HG02943 (cell line): ENCODE measurements around the gene AASS.

Source experiments
- ATAC-seq: cut with Tn5 transposase; IDR thresholded peaks from one replicate; pipeline ENCODE4 v1.9.1; 2021; ENCODE audit warnings: mild to moderate bottlenecking, low read depth, moderate library complexity; ENCODE audit not compliant: unreplicated experiment

AASS gene

DNA sequence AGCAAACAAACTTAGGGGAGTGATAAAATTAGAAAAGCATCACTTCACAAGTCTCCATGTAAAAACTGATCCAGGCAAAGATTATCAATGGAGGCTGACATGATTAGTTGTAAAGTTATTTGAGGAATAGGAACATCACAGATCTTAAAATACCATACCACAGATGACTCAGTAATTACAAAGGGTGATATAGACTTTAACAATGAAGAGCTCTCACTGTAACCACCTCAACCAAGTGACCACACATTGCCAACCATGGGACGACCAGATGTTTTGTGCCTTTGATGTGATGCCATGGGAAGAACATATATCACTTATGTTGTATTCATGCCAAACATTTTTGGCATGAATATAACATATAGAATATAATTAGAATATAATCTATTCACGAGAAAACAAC, 11.7 kb downstream of the AASS start:
- ATAC-seq, result no peak

DNA sequence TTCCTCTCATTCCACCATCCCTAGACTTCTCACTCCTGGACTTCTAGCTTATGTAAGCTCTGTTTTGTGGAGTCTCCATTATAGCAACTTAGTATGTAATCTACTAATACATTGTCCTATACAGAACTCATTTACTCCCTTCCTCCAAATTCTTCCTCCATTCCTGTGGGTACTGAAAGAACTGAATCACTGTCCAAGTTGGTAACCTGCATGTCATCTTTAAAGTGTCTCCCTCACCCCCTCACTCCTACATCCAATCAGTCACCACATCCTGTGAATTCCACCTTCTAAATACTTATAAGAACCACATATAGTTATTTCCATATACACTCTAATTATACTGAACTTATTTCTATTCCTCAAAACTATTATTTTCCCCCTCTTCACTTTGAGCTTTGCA, 20.3 kb downstream of the AASS start:
- no peak for ATAC-seq

DNA sequence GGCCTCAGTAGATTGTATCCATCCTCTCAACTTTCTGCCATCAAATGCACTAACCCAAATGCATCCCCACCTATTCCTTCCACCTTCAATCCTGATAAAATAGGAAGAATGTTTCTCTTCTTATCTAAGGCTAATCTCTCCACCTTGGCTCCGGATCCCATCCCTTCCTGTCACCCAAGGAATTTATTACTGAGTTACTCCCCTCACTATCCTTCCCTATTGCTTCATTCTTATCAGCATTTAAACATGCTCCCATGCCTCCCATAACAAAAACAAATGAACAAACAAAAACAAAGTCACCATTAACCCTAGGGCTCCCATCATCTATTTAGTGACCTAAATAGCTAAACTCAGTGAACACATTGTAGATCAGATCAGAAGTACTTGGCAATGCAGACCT, 25.3 kb downstream of the AASS start:
- no peak for ATAC-seq

DNA sequence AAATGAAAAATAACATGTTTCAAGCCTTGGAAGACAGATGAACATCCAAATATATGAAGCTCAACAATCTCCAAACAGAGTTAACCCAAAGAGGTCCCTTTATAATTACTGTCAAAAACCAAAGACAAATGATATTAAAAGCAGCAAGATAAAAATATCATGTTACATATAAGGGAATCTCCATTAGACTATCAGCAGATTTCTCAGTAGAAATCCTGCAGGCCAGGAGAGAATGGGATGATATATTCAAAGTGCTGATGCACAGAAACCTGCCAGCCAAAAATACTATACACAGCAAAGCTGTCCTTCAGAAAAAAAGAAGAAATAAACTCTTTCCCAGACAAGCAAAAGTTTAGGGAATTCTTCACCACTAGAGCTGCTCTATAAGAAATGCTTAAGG, 41.0 kb downstream of the AASS start:
- ATAC-seq, result no peak

DNA sequence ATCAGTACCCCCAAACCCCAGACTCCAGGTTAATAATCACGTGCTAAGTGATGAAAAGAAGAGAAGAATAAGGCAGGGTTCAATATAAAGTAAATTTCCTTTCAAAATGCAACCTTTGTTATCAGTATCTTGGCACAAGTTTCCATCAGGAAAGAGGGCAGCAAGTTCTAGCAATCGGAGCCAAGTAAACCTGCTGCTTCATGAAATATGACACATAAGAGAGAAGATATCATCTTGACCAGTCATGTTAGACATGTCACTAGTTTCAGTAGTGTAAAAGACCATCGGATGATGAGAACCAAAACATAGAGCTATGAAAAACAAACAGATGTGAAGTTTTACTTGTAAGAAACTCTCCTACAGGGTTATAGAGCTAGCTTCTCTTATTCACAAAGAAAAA, 44.0 kb downstream of the AASS start:
- ATAC-seq, result no peak

DNA sequence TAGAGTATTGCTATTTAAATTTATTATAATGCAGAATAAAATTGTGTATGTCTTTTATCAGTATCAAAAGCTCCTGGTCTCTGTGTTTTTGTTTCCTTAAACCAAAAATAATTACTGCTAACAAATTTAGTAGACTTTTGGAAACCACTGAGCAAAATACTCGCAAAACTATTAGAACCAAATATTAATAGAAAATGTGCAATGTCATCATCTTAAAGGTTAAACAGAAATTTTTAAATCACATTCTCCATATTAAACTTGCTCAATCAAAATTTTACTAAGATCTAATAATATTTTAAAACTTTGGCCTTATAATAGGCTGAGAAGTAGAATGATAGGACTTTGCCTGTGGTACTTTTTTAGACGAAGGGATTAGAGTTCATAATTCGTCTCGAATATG, 48.4 kb downstream of the AASS start:
- ATAC-seq, result no peak

DNA sequence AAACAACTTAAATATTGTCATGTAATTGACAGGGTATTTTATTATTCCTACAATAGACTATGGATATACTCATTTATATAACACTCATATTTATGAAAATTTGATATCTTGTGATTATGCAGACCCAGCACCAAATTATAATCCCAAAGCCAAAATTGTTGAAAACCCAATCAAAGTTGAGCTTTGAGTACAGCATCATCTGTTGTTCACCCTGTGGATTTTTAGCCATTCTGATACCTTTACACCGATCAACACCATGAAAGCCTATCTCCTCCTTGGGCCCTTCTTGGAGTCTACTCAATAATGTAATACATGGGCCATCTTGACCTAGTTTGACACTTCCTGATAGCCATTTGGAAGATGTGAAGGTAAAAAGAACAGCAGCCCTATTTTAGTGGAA, 49.5 kb downstream of the AASS start:
- ATAC-seq, result no peak

DNA sequence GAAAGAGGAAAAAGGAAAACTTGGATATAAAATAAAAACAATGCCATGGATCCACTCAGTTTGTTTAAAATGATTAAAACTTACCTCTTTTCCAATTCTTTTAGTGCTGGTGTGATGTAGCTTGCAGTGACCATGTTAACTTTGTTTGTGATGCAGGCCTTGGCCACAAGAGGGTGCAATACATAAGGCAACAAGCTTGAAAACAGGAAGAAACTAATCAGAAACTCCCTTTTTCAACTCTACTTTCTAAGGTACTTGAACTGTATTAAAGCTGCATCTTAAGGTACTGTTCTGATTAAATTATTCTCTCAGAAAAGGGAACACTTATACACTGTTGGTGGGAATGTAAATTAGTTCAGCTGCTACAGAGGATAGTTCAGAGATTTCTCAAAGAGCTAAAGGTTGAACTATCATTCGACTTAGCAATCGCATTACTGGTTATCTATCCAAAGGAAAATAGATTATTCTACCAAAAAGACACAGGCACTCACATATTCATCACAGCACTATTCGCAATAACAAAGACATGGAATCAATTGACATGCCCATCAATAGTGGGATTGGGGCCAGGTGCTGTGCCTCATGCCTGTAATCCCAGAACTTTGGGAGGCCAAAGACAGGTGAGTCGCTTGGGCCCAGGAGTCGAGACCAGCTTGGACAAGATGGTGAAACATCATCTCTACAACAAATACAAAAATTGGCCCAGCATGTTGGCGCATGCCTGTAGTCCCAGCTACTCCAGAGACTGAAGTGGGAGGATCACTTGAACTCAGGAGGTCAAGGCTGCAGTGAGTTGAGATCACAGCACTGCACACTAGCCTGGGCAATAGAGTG, 50.9 kb downstream of the AASS start:
- peak; percentile 97 for ATAC-seq

DNA sequence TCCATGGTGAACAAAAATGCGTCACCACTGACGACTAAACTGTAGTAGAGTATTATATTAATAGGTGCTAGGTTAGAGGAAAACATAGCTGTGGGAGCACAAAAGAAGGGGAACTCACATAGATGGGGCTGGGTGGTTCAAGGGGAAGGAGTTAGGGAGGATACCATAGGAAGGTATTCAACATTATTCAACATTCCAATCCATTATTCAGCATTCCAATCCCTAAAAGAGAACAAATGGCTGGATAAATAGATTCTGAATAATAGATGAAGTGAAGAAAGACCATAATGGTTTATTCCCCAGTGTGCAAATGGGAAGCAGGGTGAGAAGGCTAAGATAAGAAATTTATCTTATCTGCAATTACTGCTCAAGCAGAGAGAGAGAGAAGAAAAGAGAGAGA, 61.4 kb downstream of the AASS start:
- no peak for ATAC-seq

DNA sequence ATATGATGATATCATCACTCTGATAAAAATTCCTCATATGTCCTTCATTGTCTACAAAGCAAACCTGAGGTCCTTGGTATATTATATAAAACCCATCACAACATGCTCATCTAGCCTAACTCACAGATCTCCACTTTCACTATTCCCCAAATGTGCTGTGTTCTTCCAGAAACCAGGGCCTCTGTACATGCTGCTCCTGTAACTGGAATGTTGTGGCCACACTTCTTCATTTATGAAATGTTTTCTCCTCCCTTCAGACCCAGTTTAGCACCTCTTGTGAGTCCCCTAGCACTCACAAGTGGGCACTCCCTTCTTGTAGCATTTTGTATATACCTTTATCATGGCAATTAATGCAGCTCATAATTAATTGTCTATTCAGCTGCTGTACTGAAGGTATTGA, 61.9 kb downstream of the AASS start:
- ATAC-seq, result no peak

DNA sequence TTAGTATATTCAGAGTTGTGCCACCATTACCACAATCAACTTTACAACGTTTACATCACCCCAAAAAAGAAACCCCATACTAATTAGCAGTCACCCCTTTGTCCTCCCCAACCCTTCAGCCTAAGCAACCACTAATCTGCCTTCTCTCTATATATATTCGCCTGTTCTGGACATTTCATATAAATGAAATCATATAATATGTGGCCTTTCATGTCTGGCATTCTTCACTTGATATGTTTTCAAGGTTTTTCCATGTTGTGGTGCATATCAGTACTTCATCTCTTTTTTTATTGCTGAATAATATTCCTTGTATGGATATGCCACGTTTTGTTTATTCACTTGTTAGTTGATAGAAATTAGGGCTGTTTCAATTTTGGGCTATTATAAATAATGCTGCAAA, 70.4 kb downstream of the AASS start:
- ATAC-seq, result no peak

DNA sequence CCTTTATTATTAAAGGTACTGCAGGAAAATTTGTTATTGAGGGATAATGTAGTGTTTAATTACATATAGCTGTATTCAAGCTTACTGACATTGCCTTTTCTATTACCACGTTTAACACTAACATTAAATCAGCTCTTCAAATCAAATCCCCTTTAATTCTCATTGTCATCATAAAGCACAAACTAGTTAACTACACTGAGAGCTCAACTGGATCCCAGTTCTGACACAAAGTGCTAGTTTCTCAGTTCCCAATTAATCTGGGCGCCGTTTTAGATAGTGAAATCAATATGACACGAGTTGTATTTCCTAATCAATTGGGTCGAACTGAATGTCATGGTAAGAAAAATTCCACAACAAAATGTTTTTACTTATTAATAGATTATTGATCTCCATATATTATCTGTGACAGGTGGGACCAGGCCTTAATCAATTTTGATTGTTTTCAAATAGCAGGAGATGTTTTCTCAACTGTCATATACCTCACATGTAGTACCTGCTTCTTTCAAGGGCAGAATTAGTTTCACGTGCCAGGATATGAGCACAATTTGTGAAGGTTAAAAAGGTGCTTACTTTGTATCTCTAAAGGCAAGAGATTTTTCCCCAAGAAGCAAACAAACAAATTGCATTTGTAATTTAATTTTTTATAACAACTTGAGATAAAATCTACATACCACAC, 71.0 kb downstream of the AASS start:
- no peak for ATAC-seq

DNA sequence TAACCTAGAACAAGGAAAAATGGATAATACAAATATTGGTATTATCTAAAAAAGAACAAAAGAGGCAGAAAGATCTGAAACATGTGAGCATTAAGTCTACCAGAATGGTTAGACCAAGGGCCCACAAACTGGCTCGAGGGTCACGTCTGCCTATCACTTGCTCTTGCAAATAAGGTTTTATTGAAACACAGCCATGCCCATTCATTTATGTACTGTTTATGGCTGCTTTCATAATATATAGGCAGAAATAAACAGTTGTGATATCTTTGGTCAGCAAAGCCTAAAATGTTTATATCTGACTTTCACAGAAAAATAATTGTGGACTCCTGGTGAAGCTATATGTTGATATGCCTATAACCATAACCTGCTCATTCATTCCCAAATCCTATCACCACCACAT, 71.8 kb downstream of the AASS start:
- ATAC-seq, result no peak

DNA sequence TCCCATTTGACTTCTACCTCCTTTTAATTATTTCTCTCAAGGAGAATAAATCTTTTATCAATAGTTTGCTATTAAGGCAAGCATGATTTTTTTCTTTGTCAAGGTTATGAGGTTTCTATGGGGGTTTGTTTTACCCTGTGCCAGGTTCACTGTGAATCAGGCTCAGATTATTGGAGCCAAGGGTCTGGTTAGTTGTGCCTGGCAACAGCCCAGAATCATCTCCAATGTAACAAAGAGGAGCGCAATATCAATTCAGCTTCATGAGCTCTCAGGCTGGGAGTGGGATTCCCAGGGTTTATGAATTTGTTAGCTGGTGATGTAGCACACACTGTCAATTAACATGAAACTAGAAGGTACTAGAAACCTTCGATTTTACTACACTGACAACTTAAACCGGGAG, 73.2 kb downstream of the AASS start:
- ATAC-seq, result no peak

DNA sequence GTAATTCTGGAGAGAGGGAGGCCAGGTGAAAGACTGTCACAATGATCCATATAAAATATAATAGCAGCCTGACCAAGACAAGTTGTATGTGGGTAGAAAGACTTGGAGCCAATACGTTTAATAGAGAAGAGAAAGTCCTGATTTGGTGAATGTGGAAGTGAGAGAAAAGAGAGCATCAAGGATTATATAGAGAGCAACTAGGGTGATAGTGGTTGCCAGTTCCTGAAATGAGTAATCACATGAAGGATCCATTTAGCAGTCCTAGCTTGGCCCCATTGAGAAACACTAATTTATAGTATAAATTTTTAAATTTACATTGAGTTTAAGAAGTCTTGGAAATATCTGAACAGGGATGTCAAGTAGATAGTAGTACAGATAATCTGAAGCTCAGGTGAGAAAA, 74.0 kb downstream of the AASS start:
- ATAC-seq, result no peak

DNA sequence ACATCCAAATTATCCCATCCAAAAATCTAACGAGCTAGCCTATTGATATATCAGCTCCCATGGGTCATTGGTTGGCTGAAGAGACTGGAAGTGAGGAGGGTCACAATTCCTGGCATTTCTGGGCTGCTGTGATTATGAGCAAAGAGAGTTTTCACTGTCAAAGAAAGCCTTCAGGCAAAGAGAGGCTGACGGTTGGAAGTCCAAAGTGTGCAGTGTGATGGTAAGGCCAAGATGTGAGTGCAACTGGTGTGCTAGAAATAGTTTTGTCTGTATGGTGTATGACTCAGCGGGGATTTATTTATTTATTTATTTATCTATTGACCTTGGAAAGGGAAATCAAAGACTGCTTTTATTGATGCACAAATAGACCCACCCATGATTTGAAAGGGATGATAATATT, 75.0 kb downstream of the AASS start:
- ATAC-seq, result no peak

DNA sequence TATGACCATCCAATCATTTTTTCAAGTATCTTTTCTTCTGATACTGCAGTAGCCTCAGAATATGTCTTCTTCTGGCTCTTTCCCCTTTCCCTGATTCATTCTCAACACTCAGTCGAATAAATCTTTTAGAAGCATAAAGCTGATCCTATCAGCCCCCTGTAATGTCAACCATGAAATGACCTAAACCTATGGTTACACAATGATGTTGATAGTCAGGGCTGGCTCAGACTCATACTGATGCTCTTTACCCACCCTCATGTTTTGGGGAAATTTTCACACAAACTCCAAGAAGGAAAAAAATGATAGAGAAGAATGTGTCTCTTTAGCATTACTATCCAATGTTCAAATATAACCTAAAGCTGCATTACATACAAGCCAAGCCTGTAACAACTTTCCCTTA, 76.0 kb downstream of the AASS start:
- no peak for ATAC-seq

DNA sequence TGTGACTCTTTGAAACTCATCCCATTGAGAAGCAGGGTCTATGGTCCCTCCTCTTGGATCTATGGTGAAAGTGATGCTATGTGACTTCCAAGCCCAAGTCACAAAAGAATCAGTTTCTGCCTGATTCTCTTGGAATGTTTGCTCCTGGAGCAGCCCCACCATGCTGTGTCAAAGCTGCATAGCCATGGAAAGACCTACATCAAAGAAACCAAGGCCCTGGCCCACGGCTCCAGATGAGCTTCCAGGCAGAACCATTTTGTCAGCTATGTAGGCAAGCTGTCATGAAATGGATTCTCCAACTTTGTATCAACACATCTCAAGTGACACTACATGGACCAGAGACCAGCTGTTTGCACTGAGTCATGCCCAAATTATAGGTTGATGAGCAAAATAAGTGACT, 77.0 kb downstream of the AASS start:
- no peak for ATAC-seq

DNA sequence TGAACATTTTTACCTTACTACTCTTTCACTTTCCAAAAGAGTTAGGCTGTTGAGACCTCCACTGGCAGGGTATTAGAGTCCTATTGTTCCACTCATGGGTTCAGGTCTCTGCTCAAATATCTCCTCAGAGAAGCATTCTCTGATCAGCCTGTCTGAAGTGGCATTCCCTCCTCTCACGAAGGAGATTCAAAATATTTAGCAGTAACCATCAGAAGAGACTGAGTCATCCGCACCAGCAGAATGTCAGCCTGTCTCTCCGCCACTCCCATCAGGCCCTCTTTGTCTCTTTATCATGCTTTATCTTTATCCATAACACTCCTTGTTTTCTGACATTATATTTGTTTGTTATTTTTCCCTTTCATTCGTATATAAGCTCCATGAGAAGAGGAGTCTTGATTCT, 79.1 kb downstream of the AASS start:
- ATAC-seq, result no peak

DNA sequence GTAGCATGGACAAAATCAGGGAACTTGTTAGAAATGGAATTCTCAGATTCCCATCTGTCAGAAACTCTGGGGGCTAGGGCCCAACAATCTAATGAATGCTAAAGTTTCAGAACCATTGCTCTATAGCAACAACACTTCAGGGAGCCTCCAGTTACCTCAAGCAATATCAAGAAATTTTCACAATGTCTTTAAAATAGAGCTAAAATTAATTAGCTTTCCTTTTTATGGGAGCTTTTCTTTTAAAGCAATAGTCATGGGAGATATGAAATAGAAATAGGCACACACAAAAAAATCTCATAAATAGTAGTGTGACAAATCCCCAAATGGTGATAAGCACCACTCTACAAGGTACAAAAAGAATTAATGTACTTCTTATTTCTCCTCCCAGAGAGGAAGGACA, 80.9 kb downstream of the AASS start:
- no peak for ATAC-seq

DNA sequence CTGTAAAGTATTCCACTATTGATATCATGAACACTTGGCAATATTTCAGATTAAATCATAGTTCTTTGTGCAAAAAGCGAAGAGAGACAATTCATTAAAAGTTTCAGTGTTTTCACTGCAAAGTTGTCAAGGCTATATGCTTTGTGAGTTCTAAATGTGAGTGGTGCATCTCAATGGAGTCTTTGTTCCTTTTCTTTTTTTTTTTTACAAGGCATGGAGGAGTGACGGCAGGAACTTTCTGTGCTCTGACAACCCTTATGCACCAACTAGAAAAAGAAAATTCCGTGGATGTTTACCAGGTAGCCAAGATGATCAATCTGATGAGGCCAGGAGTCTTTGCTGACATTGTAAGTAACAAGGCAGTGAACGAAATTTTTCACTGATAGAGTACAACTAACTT, 84.5 kb downstream of the AASS start:
- ATAC-seq, result no peak

DNA sequence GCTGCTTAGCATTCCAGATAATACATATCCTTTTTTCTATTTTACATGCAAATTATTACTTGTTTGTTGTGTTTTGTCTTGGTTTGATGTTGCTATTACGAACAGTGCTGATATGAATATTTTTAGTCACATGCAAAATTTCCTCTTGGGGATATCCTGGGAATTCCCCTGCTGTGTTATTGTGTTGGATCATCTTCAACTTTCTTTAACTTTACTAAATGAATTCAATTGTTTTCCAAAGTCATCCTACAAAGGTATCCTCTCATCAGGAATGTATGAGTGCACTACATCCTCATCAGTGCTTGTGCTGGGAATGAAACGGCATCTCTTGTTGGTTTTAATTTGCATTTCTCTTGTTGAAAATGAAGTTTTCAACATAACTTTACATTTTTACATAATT, 87.1 kb downstream of the AASS start:
- ATAC-seq, result no peak
